MCF 10A (cell line): ENCODE data around the gene FUCA2. TPM values are rescaled to one million over a fixed set of nuclear protein-coding genes. Genes with fewer than 3 reads are reported as not detected.

Experiments used
- BruUV-seq: library from RNA; stranded (reverse); fragments of 400-500 nt; replicated peaks from 2 replicates; lab custom pipeline; 2021; lab: Mats Ljungman, UMichigan
- CTCF ChIA-PET: fragments of 300-600 bp; sonication (Branson Sonifier 250); formaldehyde crosslinking; extraction: SDS; loops from one replicate; lab custom pipeline; 2021; ENCODE audit warnings: antibody characterized with exemption, inconsistent platforms; lab: Yijun Ruan, JAX
- POLR2A ChIA-PET: fragments of 300-600, 350-650 bp; sonication (Branson Sonifier 250); formaldehyde crosslinking; extraction: SDS; loops from one replicate; lab custom pipeline; 2020; ENCODE audit warnings: antibody characterized with exemption, inconsistent platforms; lab: Yijun Ruan, JAX
- DNase-seq: peaks from one replicate; pipeline ENCODE4 v3.0.0-alpha.2; 2018; ENCODE audit not compliant: unreplicated experiment
- H3K27ac Mint-ChIP-seq: one replicate; pipeline ENCODE4 v1.8.0; 2022; ENCODE audit warnings: mild to moderate bottlenecking, low read depth, mixed read lengths; ENCODE audit not compliant: unreplicated experiment
- H3K27me3 Mint-ChIP-seq: one replicate; pipeline ENCODE4 v1.8.0; 2022; ENCODE audit warnings: mixed read lengths; ENCODE audit not compliant: insufficient read depth, unreplicated experiment
- H3K36me3 Mint-ChIP-seq: one replicate; pipeline ENCODE4 v1.8.0; 2022; ENCODE audit warnings: mild to moderate bottlenecking, moderate library complexity, mixed read lengths; ENCODE audit not compliant: insufficient read depth, unreplicated experiment
- H3K4me1 Mint-ChIP-seq: one replicate; pipeline ENCODE4 v1.8.0; 2022; ENCODE audit warnings: mixed read lengths; ENCODE audit not compliant: insufficient read depth, unreplicated experiment
- H3K4me3 Mint-ChIP-seq: one replicate; pipeline ENCODE4 v1.8.0; 2022; ENCODE audit warnings: mild to moderate bottlenecking, moderate library complexity, mixed read lengths; ENCODE audit not compliant: unreplicated experiment
- H3K9me3 Mint-ChIP-seq: one replicate; pipeline ENCODE4 v1.8.0; 2022; ENCODE audit warnings: mixed read lengths; ENCODE audit not compliant: unreplicated experiment
- CTCF ChIP-seq: fragments of 200-600 bp; IDR thresholded peaks from one replicate; pipeline ENCODE4 v1.8.0; 2022; ENCODE audit warnings: antibody characterized with exemption, mild to moderate bottlenecking; ENCODE audit not compliant: unreplicated experiment
- intact Hi-C: fragments of 100-400 bp; cut with micrococcal nuclease; formaldehyde crosslinking; loops from 2 replicates; pipeline ENCODE4 v1.14.1; 2022
- total RNA-seq: library from RNA; stranded (reverse); gene quantifications from 2 replicates; pipeline ENCODE4 v1.2.3, GENCODE V29; 2022

The FUCA2 gene
- total RNA-seq, 1 experiment from 2014 or later = 54.8 TPM

GRCh38 chr6:143505111-143505510 lies 6.4 kb downstream of the FUCA2 start:
- CTCF ChIA-PET = interaction anchor here (0.6 to 0.8 kb wide), 3 partner anchors 10 to 811 kb away, joined by 3 to 4 read pairs (median 4); no protein-coding TSS in a partner anchor
- Mint-ChIP-seq H3K4me1 (peaks cover 24% of the 10 kb centered on the region), H3K27me3 (no peaks in the 10 kb centered on the region), H3K9me3 (no peaks in the 10 kb centered on the region), H3K36me3 (peaks cover 43% of the 10 kb centered on the region), H3K27ac (no peak overlapping the region), H3K4me3 (no peak overlapping the region)
- intact Hi-C loops = loop anchor here (10.0 kb wide), 1 partner anchor 1030 kb away; no protein-coding TSS in a partner anchor
- BruUV-seq = no TSS peak
- no peak for DNase-seq
- TF ChIP-seq CTCF = no peak
- POLR2A ChIA-PET = interaction anchor here (0.8 kb wide), 1 partner anchor 10 kb away, joined by 3 read pairs; no protein-coding TSS in a partner anchor

GRCh38 chr6:143504369-143504768 lies 7.2 kb downstream of the FUCA2 start:
- no peaks in the 10 kb centered on the region for H3K27me3 Mint-ChIP-seq
- ChIA-PET CTCF (no interaction called here), POLR2A (interaction anchor here (0.8 kb wide), 1 partner anchor 10 kb away, joined by 3 read pairs; no protein-coding TSS in a partner anchor)
- H3K9me3 Mint-ChIP-seq = no peaks in the 10 kb centered on the region
- peaks cover 50% of the 10 kb centered on the region for H3K36me3 Mint-ChIP-seq
- intact Hi-C loops = loop anchor here (5.0 to 10.0 kb wide), 2 partner anchors 812 to 1030 kb away; no protein-coding TSS in a partner anchor
- TF ChIP-seq CTCF = no peak
- BruUV-seq = no TSS peak
- peaks cover 16% of the 10 kb centered on the region for H3K4me1 Mint-ChIP-seq
- no peak for DNase-seq
- H3K27ac Mint-ChIP-seq = no peak overlapping the region
- H3K4me3 Mint-ChIP-seq = no peak overlapping the region

- Mint-ChIP-seq H3K27ac (no peak overlapping the region), H3K36me3 (peaks cover 54% of the 10 kb centered on the region), H3K4me3 (no peak overlapping the region), H3K27me3 (no peaks in the 10 kb centered on the region), H3K9me3 (peaks cover 11% of the 10 kb centered on the region), H3K4me1 (no peaks in the 10 kb centered on the region)
- intact Hi-C loops = loop anchor here (5.0 to 10.0 kb wide), 2 partner anchors 810 to 1027 kb away; no protein-coding TSS in a partner anchor
- POLR2A ChIA-PET = interaction anchor here (0.6 to 0.9 kb wide), 3 partner anchors 9 to 163 kb away, joined by 3 to 5 read pairs (median 4); partner anchors contain the start of genes ADAT2 and PEX3
- TF ChIP-seq CTCF = no peak
- no peak for DNase-seq
- BruUV-seq = no TSS peak
- CTCF ChIA-PET = interaction anchor here (0.6 to 1.4 kb wide), 7 partner anchors 11 to 1025 kb away, joined by 3 to 4 read pairs (median 3); no protein-coding TSS in a partner anchor
These were observed 9.7 kb downstream of the FUCA2 start for GRCh38 chr6:143501851-143502250.

- Mint-ChIP-seq H3K9me3 (peaks cover 11% of the 10 kb centered on the region), H3K4me3 (no peak overlapping the region), H3K27me3 (no peaks in the 10 kb centered on the region), H3K27ac (no peak overlapping the region), H3K4me1 (no peaks in the 10 kb centered on the region), H3K36me3 (peaks cover 64% of the 10 kb centered on the region)
- ChIA-PET CTCF (no interaction called here), POLR2A (no interaction called here)
- DNase-seq = no peak
- intact Hi-C loops = no loop called here
- no peak for TF ChIP-seq CTCF
- no TSS peak for BruUV-seq
These were observed 13.1 kb downstream of the FUCA2 start for GRCh38 chr6:143498428-143498827.
